Measurements from ENCODE around the gene CCR5.
A peak's percentile ranks its signal among the peaks of the same experiment; 100 is the strongest.
"Not testable (repeated sequence)": the region's sequence is repeated elsewhere in the genome, so short reads cannot be mapped to it uniquely, and the experiment has no call there.

Gene CCR5

GRCh38 chr3:46388847-46389246, 18.1 kb downstream of the CCR5 start:
- not testable (repeated sequence) for DNase-seq

GRCh38 chr3:46389306-46389705, 18.6 kb downstream of the CCR5 start:
- no peak for DNase-seq

- not testable (repeated sequence) for DNase-seq
These were observed 20.8 kb downstream of the CCR5 start for GRCh38 chr3:46391526-46391925.

GRCh38 chr3:46393011-46393410, 22.3 kb downstream of the CCR5 start:
- no peak for DNase-seq

- peak; percentile 36 for DNase-seq
These were observed 23.0 kb downstream of the CCR5 start for GRCh38 chr3:46393554-46394434.

GRCh38 chr3:46395210-46395661, 24.5 kb downstream of the CCR5 start:
- no peak for DNase-seq

- no peak for DNase-seq
These were observed 25.2 kb downstream of the CCR5 start for GRCh38 chr3:46395766-46396530.

- no peak for DNase-seq
These were observed 26.4 kb downstream of the CCR5 start for GRCh38 chr3:46397111-46397510.

- no peak for DNase-seq
These were observed 27.6 kb downstream of the CCR5 start for GRCh38 chr3:46398186-46398955.

- no peak for DNase-seq
These were observed 28.4 kb downstream of the CCR5 start for GRCh38 chr3:46399098-46399497.

GRCh38 chr3:46399557-46399956, 28.8 kb downstream of the CCR5 start:
- DNase-seq: no peak

GRCh38 chr3:46400000-46400734, 29.4 kb downstream of the CCR5 start:
- no peak for DNase-seq

- DNase-seq: no peak
These were observed 30.1 kb downstream of the CCR5 start for GRCh38 chr3:46400846-46401245.

- no peak for DNase-seq
These were observed 30.8 kb downstream of the CCR5 start for GRCh38 chr3:46401579-46401978.

GRCh38 chr3:46402902-46403301, 32.2 kb downstream of the CCR5 start:
- not testable (repeated sequence) for DNase-seq

GRCh38 chr3:46405301-46406019, 34.7 kb downstream of the CCR5 start:
- DNase-seq: peak; percentile 27

GRCh38 chr3:46406443-46406787, 35.7 kb downstream of the CCR5 start:
- DNase-seq: no peak

- DNase-seq: no peak
These were observed 36.3 kb downstream of the CCR5 start, which contains the start of the genes CCR5AS and CCRL2 for GRCh38 chr3:46406788-46407611. CCR5AS (minus strand) TSS chr3:46407066. CCRL2 (plus strand) TSS chr3:46407259; CDS start chr3:46408080, 821 bp downstream.

GRCh38 chr3:46407970-46408369, 37.2 kb downstream of the CCR5 start:
- DNase-seq: no peak

- no peak for DNase-seq
These were observed 38.1 kb downstream of the CCR5 start for GRCh38 chr3:46408853-46409252.
